K562 (cell line): Measurements from ENCODE around the gene ZNF213. TPM values are rescaled to one million over a fixed set of nuclear protein-coding genes. Genes with fewer than 3 reads are reported as not detected.

Experiments used
- ATF7 ChIP-seq: fragments of 450-650 bp; IDR thresholded peaks from 2 replicates; pipeline ENCODE4 v1.7.1; 2014; ENCODE audit warnings: mild to moderate bottlenecking, moderate library complexity
- CBX8 ChIP-seq: fragments of 200-600 bp; sonication (generic); IDR thresholded peaks from 2 replicates; pipeline ENCODE4 v1.6.1; 2012; ENCODE audit warnings: borderline replicate concordance, mixed run types, low read depth, mild to moderate bottlenecking, moderate library complexity, mixed read lengths, low read length, control low read depth, inconsistent platforms; ENCODE audit not compliant: poor library complexity, severe bottlenecking; ENCODE audit errors: extremely low read depth
- CREM ChIP-seq: IDR thresholded peaks from 2 replicates; pipeline ENCODE4 v1.6.1; 2014; ENCODE audit warnings: antibody characterized with exemption, low read depth
- CSDE1 ChIP-seq, 2 experiments: fragments of 450-650 bp; IDR thresholded peaks; 2 replicates each; pipeline ENCODE4 v1.6.1; 2016; ENCODE audit warnings: mild to moderate bottlenecking in 1 of 2
- ERF ChIP-seq: fragments of 450-650 bp; formaldehyde crosslinking; IDR thresholded peaks from 2 replicates; pipeline ENCODE4 v1.4.0; 2020; ENCODE audit warnings: mild to moderate bottlenecking, mixed read lengths
- ESRRB ChIP-seq: fragments of 250-450 bp; sonication (Bioruptor Pico); IDR thresholded peaks from 2 replicates; pipeline ENCODE4 v1.5.0; 2020; ENCODE audit warnings: mild to moderate bottlenecking, moderate library complexity, borderline replicate concordance
- FOXP4 ChIP-seq: sonication (generic); formaldehyde crosslinking; IDR thresholded peaks from 2 replicates; pipeline ENCODE4 v1.8.0; 2022; ENCODE audit warnings: mild to moderate bottlenecking, missing genetic modification reagents, borderline replicate concordance
- HMG20A ChIP-seq: fragments of 450-650 bp; formaldehyde crosslinking; conservative IDR thresholded peaks from 2 replicates; pipeline ENCODE4 v1.4.0; 2020; ENCODE audit warnings: mild to moderate bottlenecking, mixed read lengths
- IFI16 ChIP-seq: fragments of 250-450 bp; sonication (Bioruptor Pico); IDR thresholded peaks from 2 replicates; pipeline ENCODE4 v2.1.2; 2022; ENCODE audit warnings: mild to moderate bottlenecking, inconsistent platforms
- MYNN ChIP-seq, 2 experiments: sonication (generic); formaldehyde crosslinking in 1 of 2; IDR thresholded peaks; 2 replicates each; pipeline versions ENCODE4 v1.5.0 to v1.6.1; 2016 to 2020; ENCODE audit warnings: antibody characterized with exemption in 1 of 2, missing genetic modification reagents in 1 of 2
- NCOA1 ChIP-seq: fragments of 450-650 bp; IDR thresholded peaks from 2 replicates; pipeline ENCODE4 v1.6.1; 2016; ENCODE audit warnings: low read depth
- SIX5 ChIP-seq, 2 experiments: IDR thresholded peaks; 2 replicates each; pipeline ENCODE4 v1.6.1; 2011; ENCODE audit warnings: low read length in 2 of 2, borderline replicate concordance in 1 of 2, low read depth in 1 of 2, mild to moderate bottlenecking in 1 of 2, moderate library complexity in 1 of 2; ENCODE audit not compliant: insufficient read depth in 1 of 2
- SMAD4 ChIP-seq: fragments of 250-450 bp; sonication (Bioruptor Pico); conservative IDR thresholded peaks from 2 replicates; pipeline ENCODE4 v1.8.0; 2021; ENCODE audit warnings: inconsistent platforms, mild to moderate bottlenecking, moderate library complexity
- TAF7 ChIP-seq: fragments of 450-650 bp; IDR thresholded peaks from 2 replicates; pipeline ENCODE4 v1.6.1; 2016; ENCODE audit warnings: missing genetic modification characterization, missing compliant biosample characterization
- ZEB2 ChIP-seq: fragments of 450-650 bp; IDR thresholded peaks from 2 replicates; pipeline ENCODE4 v1.6.1; 2016
- ZNF232 ChIP-seq: sonication (generic); formaldehyde crosslinking; IDR thresholded peaks from 2 replicates; pipeline ENCODE4 v1.8.0; 2022; ENCODE audit warnings: mild to moderate bottlenecking, missing genetic modification reagents
- ZNF253 ChIP-seq: fragments of 250-450 bp; sonication (Bioruptor Pico); conservative IDR thresholded peaks from 2 replicates; pipeline ENCODE4 v1.6.1; 2021; ENCODE audit warnings: mild to moderate bottlenecking
- ZNF263 ChIP-seq: sonication (generic); formaldehyde crosslinking; IDR thresholded peaks from 2 replicates; pipeline ENCODE4 v1.8.0; 2022; ENCODE audit warnings: mild to moderate bottlenecking, missing genetic modification reagents, borderline replicate concordance
- ZNF354B ChIP-seq: fragments of 250-450 bp; sonication (Bioruptor Pico); IDR thresholded peaks from 2 replicates; pipeline ENCODE4 v1.4.0; 2020
- ZNF764 ChIP-seq: fragments of 250-450 bp; sonication (Bioruptor Pico); IDR thresholded peaks from 2 replicates; pipeline ENCODE4 v1.4.0; 2020; ENCODE audit warnings: low read depth, mild to moderate bottlenecking, moderate library complexity
- polyA plus RNA-seq, 8 experiments: library from polyadenylated mRNA; depleted of rRNA in 4 of 8; stranded (reverse) in 5 of 8; unstranded in 3 of 8; fragments of >200 nt; fragmentation: Nextera tagmentation in 2 of 8; fragmentation: Illumina TruSeq in 1 of 8; extraction: Ambion mirVana in 2 of 8; extraction: Trizol in 1 of 8; gene quantifications; 2 replicates each; pipeline versions ENCODE4 v1.2.1 to v1.2.3, GENCODE V29; 2011 to 2014; ENCODE audit warnings: inconsistent platforms in 1 of 8, missing spikeins in 1 of 8
- total RNA-seq, 7 experiments: library from RNA; depleted of rRNA in 6 of 7; stranded (reverse); fragments of >200 nt in 6 of 7; fragmentation: Illumina TruSeq in 2 of 7; extraction: Trizol in 2 of 7; gene quantifications; 2 replicates each; pipeline versions ENCODE4 v1.2.1 to v1.2.3, GENCODE V29; 2011 to 2021; ENCODE audit warnings: low replicate concordance in 1 of 7
- TF ChIP-seq, protein P1 (sequence below): fragments of 250-450 bp; sonication (Bioruptor Pico); IDR thresholded peaks from 2 replicates; pipeline ENCODE4 v1.5.0; 2021; ENCODE audit warnings: mild to moderate bottlenecking, moderate library complexity
- TF ChIP-seq, protein P2 (sequence below): fragments of 200-800 bp; sonication (Bioruptor generic); IDR thresholded peaks from 2 replicates; pipeline ENCODE4 v1.6.1; 2017; ENCODE audit warnings: missing genetic modification characterization, missing compliant biosample characterization

Gene ZNF213
- total and polyA plus RNA-seq, 9 of the 15 experiments (the other 6 are each of a cell fraction or from before 2014, with no cell fraction given): 0.49 to 10.0 (median 1.8) TPM

- TF ChIP-seq FOXP4 (CRISPR knock-in tag) (no peak), ZNF354B (CRISPR knock-in tag) (no peak), TAF7 (no peak), IFI16 (CRISPR knock-in tag) (no peak), CSDE1 (IDR thresholded peaks at IDR 0.05) (peak in 1 of 2 experiments; percentile 62; a peak in 1 of 4 replicates), ZNF253 (CRISPR knock-in tag) (0 out of 2 replicates have a peak, but pooled peaks have one; percentile 3), SMAD4 (CRISPR knock-in tag) (peak; percentile 66), ZNF263 (CRISPR knock-in tag) (no peak; the same call in 1 of the 2 replicates), CREM (peak; percentile 60), ZNF764 (peak; percentile 74; the same call in 1 of the 2 replicates), ZEB2 (no peak), MYNN (IDR thresholded peaks at IDR 0.05) (no peak), MYNN (CRISPR knock-in tag; IDR thresholded peaks at IDR 0.05) (no peak), SIX5 (IDR thresholded peaks at IDR 0.05; ENCODE audit: borderline replicate concordance in 1 of 2, insufficient read depth in 1 of 2, low read depth in 1 of 2, low read length in 2 of 2) (no peak), HMG20A (CRISPR knock-in tag) (no peak), CBX8 (no peak), ATF7 (peak; percentile 27), ZNF232 (CRISPR knock-in tag) (no peak), ESRRB (no peak), NCOA1 (no peak), ERF (CRISPR knock-in tag) (no peak)
- TF ChIP-seq, protein P1, sequence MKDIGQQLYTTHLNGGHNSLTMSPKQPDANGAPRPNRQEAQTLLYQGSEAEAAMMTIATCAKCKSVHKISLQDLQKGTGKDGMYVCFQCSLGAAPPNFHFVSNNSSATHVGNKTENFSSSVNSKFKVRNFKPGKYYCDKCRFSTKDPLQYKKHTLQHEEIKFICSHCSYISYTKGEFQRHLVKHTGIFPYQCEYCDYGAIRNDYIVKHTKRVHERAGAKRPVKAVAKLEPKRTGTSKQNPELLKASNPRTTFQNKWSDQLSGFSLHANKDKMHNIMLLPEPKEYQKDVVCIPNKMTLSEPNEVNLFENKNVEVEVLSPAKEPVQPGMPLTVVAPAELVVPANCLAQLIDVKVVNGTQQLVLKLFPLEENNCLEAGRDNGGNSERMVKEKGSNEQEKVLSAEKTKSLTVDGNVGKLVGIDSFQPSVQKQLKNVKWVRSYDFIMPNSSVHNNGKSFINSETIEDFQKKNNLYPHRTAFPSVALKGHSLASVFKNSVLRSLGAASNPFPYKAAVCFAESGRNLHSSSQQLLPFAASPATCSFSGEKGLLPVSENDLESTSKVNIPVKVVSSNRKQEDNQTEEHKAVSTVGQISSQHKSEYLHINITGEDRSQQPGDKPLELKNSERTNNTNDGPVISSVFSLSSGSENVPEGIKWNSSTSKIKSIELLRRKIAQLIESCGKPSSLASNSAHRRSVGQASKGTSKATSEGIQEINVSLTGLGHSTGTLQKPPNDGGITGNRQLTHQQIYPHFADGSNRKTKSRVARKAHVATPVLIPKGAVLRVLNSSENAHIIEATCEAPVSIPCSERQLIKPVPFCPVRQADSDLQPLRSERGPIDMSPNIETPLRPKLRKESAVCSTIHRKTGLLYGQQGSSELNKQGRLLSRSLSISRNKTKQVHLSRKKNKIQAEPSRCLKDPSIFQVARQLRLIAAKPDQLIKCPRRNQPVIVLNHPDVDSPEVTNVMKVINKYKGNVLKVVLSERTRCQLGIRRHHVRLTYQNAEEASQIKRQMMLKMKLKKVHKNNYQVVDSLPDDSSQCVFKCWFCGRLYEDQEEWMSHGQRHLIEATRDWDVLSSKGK (CRISPR knock-in tag): no peak
- TF ChIP-seq, protein P2, sequence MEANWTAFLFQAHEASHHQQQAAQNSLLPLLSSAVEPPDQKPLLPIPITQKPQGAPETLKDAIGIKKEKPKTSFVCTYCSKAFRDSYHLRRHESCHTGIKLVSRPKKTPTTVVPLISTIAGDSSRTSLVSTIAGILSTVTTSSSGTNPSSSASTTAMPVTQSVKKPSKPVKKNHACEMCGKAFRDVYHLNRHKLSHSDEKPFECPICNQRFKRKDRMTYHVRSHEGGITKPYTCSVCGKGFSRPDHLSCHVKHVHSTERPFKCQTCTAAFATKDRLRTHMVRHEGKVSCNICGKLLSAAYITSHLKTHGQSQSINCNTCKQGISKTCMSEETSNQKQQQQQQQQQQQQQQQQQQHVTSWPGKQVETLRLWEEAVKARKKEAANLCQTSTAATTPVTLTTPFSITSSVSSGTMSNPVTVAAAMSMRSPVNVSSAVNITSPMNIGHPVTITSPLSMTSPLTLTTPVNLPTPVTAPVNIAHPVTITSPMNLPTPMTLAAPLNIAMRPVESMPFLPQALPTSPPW (CRISPR knock-in tag): peak; percentile 39
Observed at GRCh38 chr16:3157229-3158025, 22.6 kb downstream of the ZNF213 start (continued).
